ENCODE data around the gene KCNAB2.

KCNAB2 gene

DNA sequence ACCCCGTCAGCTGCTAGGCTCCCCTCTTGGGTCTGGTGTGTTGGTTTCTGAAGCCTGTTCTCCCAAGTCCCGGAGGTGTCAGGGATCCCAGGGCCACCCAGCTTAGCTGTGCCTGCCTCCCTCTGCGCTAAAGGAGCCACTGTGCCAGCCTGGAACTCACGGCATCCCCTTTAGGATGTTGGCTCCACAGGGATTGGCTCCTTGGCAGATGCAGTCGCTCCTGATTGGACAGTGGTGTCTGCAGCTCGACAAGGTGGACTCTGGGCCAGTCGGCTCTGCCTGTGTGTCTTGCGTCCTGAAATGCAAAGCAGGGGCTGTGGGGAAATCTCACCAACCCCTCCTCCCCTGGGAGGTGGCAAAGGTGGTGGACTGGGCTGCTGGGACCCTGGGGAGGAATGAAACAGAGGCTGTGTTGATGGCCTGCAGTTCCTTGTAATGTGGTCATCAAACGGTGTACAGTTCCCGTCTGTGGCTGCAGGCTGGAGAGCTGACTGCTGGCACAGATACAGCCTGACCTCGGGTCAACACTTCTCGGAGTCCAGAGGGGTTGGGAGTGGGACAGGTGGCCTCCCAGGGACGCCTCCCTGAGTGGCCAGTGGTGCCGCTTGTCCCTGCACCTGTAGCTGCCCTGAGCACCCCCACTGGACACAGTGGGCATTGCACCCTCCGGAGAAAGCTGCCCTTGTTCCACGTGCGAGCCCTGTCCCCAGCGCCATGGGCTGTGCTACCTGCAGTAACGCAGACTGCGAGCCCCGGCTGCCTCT lies 11.5 kb upstream of the KCNAB2 start:
- peak in 1 of 2 experiments; percentile 19 for DNase-seq

DNA sequence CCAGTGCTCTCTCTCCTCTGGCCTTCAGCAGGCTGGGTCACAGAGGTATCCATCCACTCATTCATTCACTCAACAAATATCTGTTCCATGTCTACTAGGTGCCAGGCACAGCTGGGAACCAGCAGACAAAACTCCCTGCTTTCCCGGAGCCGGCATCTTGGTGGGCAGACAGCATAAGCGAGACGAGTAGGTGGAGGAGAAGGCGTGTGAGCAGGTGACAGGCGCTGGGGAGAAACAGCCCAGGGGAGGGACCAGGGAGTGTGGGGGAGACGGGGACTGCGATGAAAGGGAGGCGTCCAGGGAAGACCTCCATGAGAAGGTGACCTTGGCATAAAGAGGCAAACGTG lies 11.0 kb upstream of the KCNAB2 start:
- DNase-seq: no peak

GRCh38 chr1:6035303-6035702 lies 10.4 kb upstream of the KCNAB2 start:
- no peak for DNase-seq

DNA sequence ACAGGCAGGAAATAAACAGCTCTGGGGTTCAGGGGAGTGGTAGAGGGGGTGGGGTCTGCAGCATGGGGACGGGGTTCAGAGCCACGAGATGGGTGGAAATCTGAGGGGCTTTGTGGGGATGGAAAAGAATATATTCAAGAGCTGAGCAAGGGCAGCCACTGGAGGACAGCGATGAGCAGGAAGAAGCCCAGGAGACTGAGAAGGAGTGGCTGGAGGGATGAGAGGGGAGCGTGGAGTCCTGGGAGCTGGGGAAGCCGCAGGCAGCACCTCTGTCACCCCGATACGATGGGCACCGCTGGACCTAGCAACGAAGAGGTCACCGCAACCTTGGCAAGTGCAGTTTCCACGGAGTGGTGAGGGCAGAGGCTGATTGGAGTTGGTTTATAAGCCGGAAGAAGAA lies 10.0 kb upstream of the KCNAB2 start:
- no peak for DNase-seq

- DNase-seq: no peak
Observed at GRCh38 chr1:6037338-6037762, 8.3 kb upstream of the KCNAB2 start.

DNA sequence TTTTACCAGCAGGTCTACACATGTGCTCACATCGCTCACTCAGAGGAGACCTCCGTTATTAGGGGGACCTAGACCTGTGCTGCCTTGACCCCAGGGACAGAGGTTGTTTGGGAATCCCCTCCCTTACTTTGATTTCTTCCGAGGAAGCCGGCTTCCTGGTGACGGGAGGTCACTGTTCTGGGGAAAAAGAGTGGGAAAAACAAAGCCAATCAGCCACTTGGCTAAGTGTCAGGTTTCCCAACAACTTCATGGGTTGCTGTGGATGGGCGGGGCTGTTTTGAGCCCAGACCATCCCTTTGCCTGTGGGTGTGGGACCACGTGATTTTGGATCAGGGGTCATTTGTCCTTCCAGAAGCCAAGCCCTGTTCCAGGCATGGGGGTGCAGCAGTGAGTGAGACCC lies 7.1 kb upstream of the KCNAB2 start:
- DNase-seq: no peak

DNA sequence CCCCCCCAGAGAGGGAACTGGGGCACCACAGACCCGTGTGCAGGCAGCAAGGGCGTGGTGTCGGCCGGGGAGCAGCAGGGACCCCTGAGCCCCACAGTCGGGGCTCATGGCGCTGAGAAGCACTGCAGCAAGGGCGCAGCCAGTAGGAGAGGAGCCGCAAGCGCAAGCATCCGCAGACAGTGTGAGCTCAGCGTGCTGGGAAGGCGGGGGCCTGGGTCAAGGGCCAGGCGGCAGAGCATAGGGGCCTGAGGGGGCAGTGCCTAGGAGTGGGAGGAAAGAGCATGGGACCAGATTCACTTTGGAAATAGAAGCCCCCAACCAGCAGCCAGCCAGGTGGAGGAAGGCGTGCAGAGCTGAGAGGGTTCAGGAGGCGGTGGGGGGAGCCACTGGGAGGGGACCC lies 6.7 kb upstream of the KCNAB2 start:
- DNase-seq: no peak

- DNase-seq: no peak
Observed at GRCh38 chr1:6040444-6040843, 5.2 kb upstream of the KCNAB2 start.

GRCh38 chr1:6040861-6041415 lies 4.8 kb upstream of the KCNAB2 start:
- DNase-seq: no peak

DNA sequence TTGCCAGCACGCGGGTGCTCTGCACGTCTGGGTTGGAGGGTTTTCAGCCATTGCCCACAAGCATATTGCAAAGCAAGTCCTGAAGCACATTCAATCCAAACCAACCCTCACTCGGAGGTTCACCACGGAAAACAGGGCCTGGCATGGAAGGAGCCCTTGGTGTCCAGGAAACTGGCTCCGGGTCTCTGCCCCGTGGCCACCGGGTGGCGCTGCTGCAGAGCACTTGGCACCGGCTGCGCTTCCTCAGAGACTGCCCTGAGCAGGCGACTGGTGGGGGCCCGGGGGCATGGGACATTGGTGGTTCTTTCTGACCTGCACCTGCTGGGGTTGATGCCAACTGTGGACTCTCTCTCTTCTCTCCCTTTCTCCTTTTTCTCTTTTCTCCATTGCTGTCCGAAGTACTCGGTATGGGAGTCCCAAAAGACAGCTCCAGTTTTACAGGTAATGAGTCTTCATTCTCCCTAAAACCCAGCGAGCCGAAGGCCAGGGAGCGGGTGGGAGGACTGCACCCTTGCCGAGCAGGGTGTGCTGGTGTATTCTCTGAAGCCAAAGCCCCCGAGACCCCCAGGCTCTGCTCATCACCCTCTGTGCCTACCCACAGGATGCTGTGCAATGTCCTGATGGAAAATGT lies 4.1 kb upstream of the KCNAB2 start:
- no peak for DNase-seq

GRCh38 chr1:6043561-6043960 lies 2.1 kb upstream of the KCNAB2 start:
- DNase-seq: no peak

- DNase-seq: no peak
Observed at GRCh38 chr1:6044481-6045109, 1.1 kb upstream of the KCNAB2 start.

DNA sequence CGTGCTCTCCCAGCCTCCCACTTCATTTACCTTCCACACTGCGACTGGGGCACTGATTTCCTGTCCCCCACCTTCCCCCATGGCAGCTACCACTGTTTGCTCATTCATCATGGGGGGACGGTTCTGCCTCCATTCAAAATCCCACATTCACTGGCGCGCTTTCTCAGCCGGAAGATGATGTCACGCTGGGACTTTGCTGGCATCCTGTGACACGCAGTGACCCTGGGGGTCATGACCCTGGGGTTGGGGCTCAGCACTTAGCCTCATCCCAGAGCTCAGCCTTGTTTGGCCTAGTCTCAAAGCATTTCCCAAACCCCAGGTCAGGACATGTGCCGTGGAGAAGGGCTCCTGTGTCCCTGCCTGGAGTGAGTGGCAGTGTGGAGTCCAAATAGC lies 582 bp upstream of the KCNAB2 start:
- DNase-seq: no peak

DNA sequence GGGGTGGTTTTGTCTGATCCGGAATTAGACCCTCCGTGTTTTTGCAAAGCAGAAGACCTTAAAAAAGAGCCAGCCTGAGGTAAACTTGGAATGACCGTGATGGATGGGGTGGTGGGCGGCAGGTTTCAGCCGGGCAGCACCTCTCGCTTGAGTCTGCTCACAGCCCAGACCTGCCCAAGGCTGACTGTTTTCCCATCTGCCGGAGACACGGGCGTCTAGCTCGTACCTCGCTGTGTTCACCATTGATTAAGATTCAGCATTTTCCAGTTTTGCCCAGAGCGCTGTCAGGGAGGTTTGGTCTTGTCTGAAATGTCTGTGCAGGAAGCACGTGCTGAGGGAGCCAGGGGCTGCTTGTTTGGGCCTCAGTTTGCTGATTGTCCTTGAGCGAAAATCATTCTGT lies 591 bp downstream of the KCNAB2 start:
- DNase-seq: no peak

GRCh38 chr1:6048179-6048867 lies 2.6 kb downstream of the KCNAB2 start:
- DNase-seq: no peak

GRCh38 chr1:6049419-6049818 lies 3.7 kb downstream of the KCNAB2 start:
- no peak for DNase-seq

- no peak for DNase-seq
Observed at GRCh38 chr1:6051423-6051822, 5.7 kb downstream of the KCNAB2 start.

DNA sequence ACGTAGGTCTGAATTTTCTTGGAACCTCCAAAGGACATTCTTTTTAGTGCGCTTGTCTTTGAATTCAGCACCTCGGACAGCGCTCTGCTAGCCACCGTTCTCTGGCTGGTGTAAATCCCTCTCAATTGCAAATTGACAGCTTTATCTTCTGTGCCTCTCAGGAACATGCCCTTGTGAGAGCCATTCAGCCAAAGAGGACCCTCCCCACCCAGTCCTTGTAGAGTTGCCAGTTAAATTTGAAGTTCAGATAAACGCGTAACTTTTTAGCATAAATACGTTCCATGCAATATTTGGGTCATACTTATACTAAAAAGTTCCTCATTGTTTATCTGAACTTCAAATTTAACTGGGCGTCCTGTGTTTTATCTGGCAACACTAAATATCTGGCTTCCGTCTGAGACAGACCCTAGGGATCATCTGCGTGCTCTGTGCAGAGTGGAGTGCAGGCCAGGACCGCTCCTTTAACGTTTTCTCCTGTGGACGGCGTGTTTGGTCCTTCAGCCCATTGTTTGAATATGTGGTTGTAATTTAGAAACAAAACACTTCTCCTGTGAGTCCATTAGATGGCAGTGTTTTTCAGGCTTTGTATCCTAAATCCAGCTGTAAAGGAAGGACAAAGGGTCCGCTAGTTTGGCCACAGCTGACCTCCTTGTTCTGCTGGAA lies 7.0 kb downstream of the KCNAB2 start:
- peak; percentile 18 to 34 for DNase-seq

DNA sequence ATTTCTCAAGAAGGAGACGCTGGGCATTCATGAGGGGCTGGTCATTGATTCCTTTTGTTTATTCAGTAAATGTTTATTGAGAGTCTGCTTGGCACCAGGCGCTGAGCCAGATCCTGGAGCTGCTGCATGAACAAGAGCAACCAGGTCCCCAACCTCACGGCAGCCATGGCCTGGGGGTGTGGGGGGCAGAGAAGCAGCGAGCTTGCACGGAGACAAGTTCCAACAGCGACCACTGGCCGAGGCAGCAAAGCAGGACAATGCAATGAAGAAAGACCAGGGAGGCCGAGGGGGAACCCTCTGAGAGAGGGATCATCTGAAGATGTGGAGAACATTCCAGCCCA lies 7.5 kb downstream of the KCNAB2 start:
- no peak for DNase-seq

- no peak for DNase-seq
Observed at GRCh38 chr1:6054596-6054995, 8.9 kb downstream of the KCNAB2 start.

GRCh38 chr1:6056572-6056948 lies 10.9 kb downstream of the KCNAB2 start:
- DNase-seq: no peak

DNA sequence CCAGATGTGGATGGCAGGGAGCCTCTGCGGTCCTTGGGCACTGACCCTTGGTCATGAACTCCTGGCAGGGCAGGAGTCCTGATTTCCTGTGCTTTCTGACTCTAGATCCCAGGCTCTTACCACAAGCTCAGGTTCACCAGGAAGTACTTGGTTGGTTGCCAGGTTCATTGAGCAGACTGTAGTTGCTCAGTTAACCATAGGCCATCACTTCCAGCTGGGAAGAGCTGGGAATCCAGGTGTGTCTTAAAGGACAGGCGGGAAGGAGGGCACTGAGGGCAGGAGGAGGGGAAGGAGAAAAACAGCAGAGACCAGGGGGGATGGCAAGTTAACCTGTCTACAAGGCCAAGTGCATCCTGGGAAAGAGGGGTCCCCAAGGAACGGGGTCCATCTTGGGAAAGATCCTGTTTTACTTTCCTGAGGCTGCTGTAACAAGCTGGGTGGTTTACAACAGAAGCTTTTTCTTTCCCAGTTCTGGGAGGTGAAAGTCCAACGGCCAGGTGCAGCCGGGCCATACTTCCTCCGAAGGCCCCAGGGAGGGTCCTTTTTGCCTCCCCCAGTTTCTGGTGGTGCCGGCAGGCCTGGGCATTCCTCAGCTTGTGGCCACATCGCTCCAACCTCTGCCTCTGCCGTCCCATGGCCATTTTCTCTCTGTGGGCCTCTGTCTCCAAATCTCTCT lies 11.6 kb downstream of the KCNAB2 start:
- DNase-seq: no peak

DNA sequence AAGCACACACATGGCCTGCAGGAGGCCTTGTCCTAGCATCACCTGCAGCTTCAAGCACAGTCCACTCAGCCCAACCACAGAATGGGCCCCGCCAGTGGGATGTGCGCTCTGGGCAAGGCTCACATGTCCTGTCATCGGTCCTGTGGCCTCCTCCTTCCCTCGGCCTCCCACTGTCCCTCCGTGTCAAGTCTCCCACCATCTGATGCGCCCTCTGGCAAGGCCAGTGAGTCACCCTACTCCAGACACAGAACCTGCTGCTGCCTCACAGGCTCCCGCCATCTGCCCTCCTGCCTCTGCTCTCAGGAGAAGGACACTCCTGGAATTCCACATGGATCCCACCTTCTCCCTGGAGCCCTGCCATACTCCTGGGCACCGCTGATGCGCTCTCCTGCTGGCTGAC lies 14.2 kb downstream of the KCNAB2 start:
- DNase-seq: no peak
